Ectodermal cell (in vitro differentiated cells): ENCODE data around the gene MUC2.

Experiments used
- H3K27ac ChIP-seq: 2 replicates; pipeline ENCODE4 v1.7.0; 2013; ENCODE audit warnings: mild to moderate bottlenecking, low read depth, low read length; ENCODE audit not compliant: insufficient read depth, poor library complexity, severe bottlenecking
- H3K27me3 ChIP-seq: 2 replicates; pipeline ENCODE4 v1.7.0; 2013; ENCODE audit warnings: mild to moderate bottlenecking, low read length; ENCODE audit not compliant: insufficient read depth, control insufficient read depth, poor library complexity, severe bottlenecking
- H3K36me3 ChIP-seq: one replicate; pipeline ENCODE4 v1.7.0; 2013; ENCODE audit warnings: low read length; ENCODE audit not compliant: control insufficient read depth, insufficient read depth
- H3K4me1 ChIP-seq: one replicate; pipeline ENCODE4 v1.7.0; 2013; ENCODE audit warnings: low read length; ENCODE audit not compliant: control insufficient read depth, insufficient read depth
- H3K4me3 ChIP-seq: 2 replicates; pipeline ENCODE4 v1.7.0; 2013; ENCODE audit warnings: low read depth, low read length, control low read depth; ENCODE audit not compliant: insufficient read depth
- H3K9me3 ChIP-seq: 2 replicates; pipeline ENCODE4 v1.7.0; 2013; ENCODE audit warnings: mild to moderate bottlenecking, low read length, moderate library complexity; ENCODE audit not compliant: control insufficient read depth
- WGBS, 2 experiments: methylation state at CpG; one replicate each; pipeline ENCODE4 v1.1.7; 2013; ENCODE audit warnings: missing lambda C conversion rate in 2 of 2; 5-methylcytosine and 5-hydroxymethylcytosine counted together

Gene MUC2

GRCh38 chr11:1082728-1083620, 8.3 kb downstream of the MUC2 start:
- Histone ChIP-seq H3K9me3 (no peaks in the 10 kb centered on the region), H3K4me3 (no peak overlapping the region), H3K36me3 (no peaks in the 10 kb centered on the region), H3K27me3 (no peaks in the 10 kb centered on the region), H3K4me1 (no peaks in the 10 kb centered on the region), H3K27ac (no peak overlapping the region)
- 83 to 84% methylated on average over 33 of the region's 33 CpGs for WGBS, 2 experiments

GRCh38 chr11:1083621-1084551, 9.2 kb downstream of the MUC2 start:
- H3K9me3 ChIP-seq = no peaks in the 10 kb centered on the region
- H3K4me3 ChIP-seq = no peak overlapping the region
- no peaks in the 10 kb centered on the region for H3K27me3 ChIP-seq
- no peaks in the 10 kb centered on the region for H3K4me1 ChIP-seq
- 93 to 94% methylated on average over 34 of the region's 34 CpGs for WGBS, 2 experiments
- H3K36me3 ChIP-seq = no peaks in the 10 kb centered on the region
- no peak overlapping the region for H3K27ac ChIP-seq

GRCh38 chr11:1084561-1085439, 10.1 kb downstream of the MUC2 start:
- Histone ChIP-seq H3K27me3 (no peaks in the 10 kb centered on the region), H3K9me3 (no peaks in the 10 kb centered on the region), H3K27ac (no peak overlapping the region), H3K4me3 (no peak overlapping the region), H3K36me3 (no peaks in the 10 kb centered on the region), H3K4me1 (no peaks in the 10 kb centered on the region)
- WGBS, 2 experiments = 93% methylated on average over 49 of the region's 49 CpGs

- Histone ChIP-seq H3K4me3 (no peak overlapping the region), H3K27me3 (no peaks in the 10 kb centered on the region), H3K9me3 (no peaks in the 10 kb centered on the region), H3K4me1 (no peaks in the 10 kb centered on the region), H3K27ac (no peak overlapping the region), H3K36me3 (no peaks in the 10 kb centered on the region)
- WGBS, 2 experiments = 90 to 91% methylated on average over 26 of the region's 26 CpGs
These were observed 10.9 kb downstream of the MUC2 start for GRCh38 chr11:1085440-1086170.

GRCh38 chr11:1086171-1087102, 11.8 kb downstream of the MUC2 start:
- WGBS, 2 experiments = 91 to 92% methylated on average over 31 of the region's 31 CpGs
- no peaks in the 10 kb centered on the region for H3K36me3 ChIP-seq
- no peak overlapping the region for H3K27ac ChIP-seq
- no peaks in the 10 kb centered on the region for H3K27me3 ChIP-seq
- H3K4me3 ChIP-seq = no peak overlapping the region
- no peaks in the 10 kb centered on the region for H3K4me1 ChIP-seq
- no peaks in the 10 kb centered on the region for H3K9me3 ChIP-seq

- 94 to 96% methylated on average over 17 of the region's 17 CpGs for WGBS, 2 experiments
These were observed 12.7 kb downstream of the MUC2 start for GRCh38 chr11:1087279-1087960.

GRCh38 chr11:1087961-1088926, 13.6 kb downstream of the MUC2 start:
- no peaks in the 10 kb centered on the region for H3K27me3 ChIP-seq
- H3K4me3 ChIP-seq = no peak overlapping the region
- no peak overlapping the region for H3K27ac ChIP-seq
- H3K9me3 ChIP-seq = no peaks in the 10 kb centered on the region
- H3K36me3 ChIP-seq = no peaks in the 10 kb centered on the region
- 92 to 93% methylated on average over 40 of the region's 40 CpGs for WGBS, 2 experiments
- no peaks in the 10 kb centered on the region for H3K4me1 ChIP-seq

More at GRCh38 chr11:1087279-1087960, 12.7 kb downstream of the MUC2 start:
- Histone ChIP-seq H3K9me3 (no peaks in the 10 kb centered on the region), H3K4me3 (no peak overlapping the region), H3K4me1 (no peaks in the 10 kb centered on the region), H3K36me3 (no peaks in the 10 kb centered on the region), H3K27me3 (no peaks in the 10 kb centered on the region), H3K27ac (no peak overlapping the region)
